Measurements from ENCODE around the gene TMIGD3. TPM values are rescaled to one million over a fixed set of nuclear protein-coding genes. Genes with fewer than 3 reads are reported as not detected.

Gene TMIGD3
- polyA plus RNA-seq, 3 donors = 2.0 to 3.1 (median 2.1) TPM

GRCh38 chr1:111512931-111513330 lies 9.5 kb upstream of the TMIGD3 start:
- H3K4me1 Mint-ChIP-seq = peaks cover 29% of the 10 kb centered on the region
- TF ChIP-seq CTCF (IDR thresholded peaks at IDR 0.05) = no peak
- intact Hi-C loops (cut with micrococcal nuclease) = no loop called here

DNA sequence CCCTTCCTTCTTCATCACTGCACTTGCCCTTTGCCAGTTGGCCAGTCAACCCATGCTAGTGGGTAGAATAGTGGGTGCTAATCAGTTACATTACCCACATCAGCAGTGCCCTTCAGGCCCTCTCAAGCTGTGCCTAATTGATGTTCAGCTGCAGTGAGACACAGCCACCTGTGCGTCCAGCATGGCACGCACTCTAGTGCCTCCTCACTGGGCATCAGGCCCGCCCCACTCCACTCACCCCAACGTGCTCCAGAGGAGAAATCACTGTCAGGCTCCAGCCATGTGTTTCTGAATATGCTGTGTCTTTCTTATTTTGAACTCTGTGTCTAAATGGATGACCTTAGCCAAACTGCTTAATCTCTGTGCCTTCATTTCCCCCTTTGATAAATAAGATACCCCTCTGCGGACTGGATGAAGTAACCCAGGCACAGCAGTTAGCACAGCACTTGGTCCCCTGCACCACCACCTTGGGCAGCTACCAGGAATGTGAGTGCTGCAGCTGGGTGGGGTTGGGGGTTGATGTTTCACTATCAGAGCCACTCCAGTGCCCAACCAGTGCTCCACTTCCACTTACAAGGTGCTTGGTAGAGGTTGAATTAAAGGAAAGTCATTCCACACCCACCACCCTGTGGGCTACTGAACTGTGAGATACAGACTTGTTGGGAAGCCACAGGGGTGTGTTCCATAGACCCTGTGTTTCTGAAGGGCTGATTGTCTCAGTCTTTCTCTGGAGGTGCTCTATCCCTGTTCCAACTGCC lies 8.9 kb upstream of the TMIGD3 start:
- DNase-seq = no peak
- Histone ChIP-seq H3K79me2 (ENCODE audit: insufficient read depth, low read length) (no peaks in the 10 kb centered on the region), H3K36me3 (replicated peaks in 1 of 2; ENCODE audit: control insufficient read depth in 1 of 2, insufficient read depth in 2 of 2, low read length in 2 of 2) (no peaks in the 10 kb centered on the region), H3K9ac (ENCODE audit: insufficient read depth, low read length, poor library complexity, severe bottlenecking) (no peak overlapping the region), H3K27me3 (ENCODE audit: control insufficient read depth in 2 of 2, insufficient read depth in 2 of 2, low read length in 2 of 2) (no peaks in the 10 kb centered on the region), H4K20me1 (ENCODE audit: insufficient read depth, low read length) (no peaks in the 10 kb centered on the region), H3K9me3 (replicated peaks in 1 of 2; ENCODE audit: control insufficient read depth in 1 of 2, insufficient read depth in 1 of 2, low read length in 2 of 2) (no peaks in the 10 kb centered on the region), H2AFZ (ENCODE audit: insufficient read depth, low read depth, low read length, poor library complexity, severe bottlenecking) (no peak overlapping the region), H3K4me3 (replicated peaks in 1 of 3; ENCODE audit: low read depth in 2 of 3, low read length in 3 of 3) (no peak overlapping the region), H3K4me2 (replicated peaks; ENCODE audit: extremely low read depth, low read length, poor library complexity, severe bottlenecking) (no peak overlapping the region), H3K4me1 (ENCODE audit: control insufficient read depth in 1 of 2, insufficient read depth in 2 of 2, low read length in 2 of 2) (peaks cover 50 to 53% of the 10 kb centered on the region in 2 donors), H3K27ac (ENCODE audit: low read depth in 1 of 2, low read length in 2 of 2) (no peak overlapping the region)
- Mint-ChIP-seq H3K4me3 (no peak overlapping the region), H3K27ac (peak overlapping the region in 2 of 7 donors; percentile 60 to 72), H3K27me3 (ENCODE audit: low read depth in 3 of 3) (peaks cover 0 to 3% (median 1%) of the 10 kb centered on the region in 3 donors), H3K4me1 (peaks cover 32% of the 10 kb centered on the region), H3K9me3 (no peaks in the 10 kb centered on the region), H3K36me3 (no peaks in the 10 kb centered on the region)
- TF ChIP-seq CTCF (IDR thresholded peaks at IDR 0.05) = no peak
- intact Hi-C loops (cut with micrococcal nuclease) = no loop called here
- WGBS (ENCODE audit: insufficient coverage) = 100% methylated on average over 1 of the region's 5 CpGs

More at GRCh38 chr1:111512931-111513330, 9.5 kb upstream of the TMIGD3 start:
- DNase-seq = no peak
- no peak overlapping the region for H3K27ac Mint-ChIP-seq
- Histone ChIP-seq H3K4me3 (replicated peaks in 1 of 3; ENCODE audit: low read depth in 2 of 3, low read length in 3 of 3) (no peak overlapping the region), H3K27me3 (ENCODE audit: control insufficient read depth in 2 of 2, insufficient read depth in 2 of 2, low read length in 2 of 2) (no peaks in the 10 kb centered on the region), H3K9ac (ENCODE audit: insufficient read depth, low read length, poor library complexity, severe bottlenecking) (no peak overlapping the region), H3K4me2 (replicated peaks; ENCODE audit: extremely low read depth, low read length, poor library complexity, severe bottlenecking) (no peak overlapping the region), H4K20me1 (ENCODE audit: insufficient read depth, low read length) (no peaks in the 10 kb centered on the region), H3K9me3 (replicated peaks in 1 of 2; ENCODE audit: control insufficient read depth in 1 of 2, insufficient read depth in 1 of 2, low read length in 2 of 2) (no peaks in the 10 kb centered on the region), H3K27ac (ENCODE audit: low read depth in 1 of 2, low read length in 2 of 2) (no peak overlapping the region), H3K4me1 (ENCODE audit: control insufficient read depth in 1 of 2, insufficient read depth in 2 of 2, low read length in 2 of 2) (peaks cover 44 to 47% of the 10 kb centered on the region in 2 donors), H2AFZ (ENCODE audit: insufficient read depth, low read depth, low read length, poor library complexity, severe bottlenecking) (no peak overlapping the region), H3K36me3 (replicated peaks in 1 of 2; ENCODE audit: control insufficient read depth in 1 of 2, insufficient read depth in 2 of 2, low read length in 2 of 2) (no peaks in the 10 kb centered on the region), H3K79me2 (ENCODE audit: insufficient read depth, low read length) (no peaks in the 10 kb centered on the region)
- WGBS (ENCODE audit: insufficient coverage) = 60% methylated on average over 2 of the region's 3 CpGs
- H3K9me3 Mint-ChIP-seq = no peaks in the 10 kb centered on the region
- no peak overlapping the region for H3K4me3 Mint-ChIP-seq
- H3K27me3 Mint-ChIP-seq (ENCODE audit: low read depth in 3 of 3) = peaks cover 0 to 3% (median 1%) of the 10 kb centered on the region in 3 donors
- H3K36me3 Mint-ChIP-seq = no peaks in the 10 kb centered on the region
